SJCRH30 (cell line): ENCODE data around the gene PIK3R2. TPM values are rescaled to one million over a fixed set of nuclear protein-coding genes. Genes with fewer than 3 reads are reported as not detected.
"Not testable (repeated sequence)": the region's sequence is repeated elsewhere in the genome, so short reads cannot be mapped to it uniquely, and the experiment has no call there.

Experiments used
- DNase-seq, 2 experiments: peaks; one replicate each; pipeline ENCODE4 v3.0.0-alpha.2; 2015 to 2020
- H3K27ac ChIP-seq: fragments of 250-450 bp; sonication (Bioruptor Pico); 2 replicates; pipeline ENCODE4 v1.5.1; 2020; ENCODE audit warnings: mild to moderate bottlenecking, moderate library complexity
- H3K27me3 ChIP-seq: fragments of 250-450 bp; sonication (Bioruptor Pico); 2 replicates; pipeline ENCODE4 v1.5.1; 2020; ENCODE audit warnings: mild to moderate bottlenecking, moderate library complexity
- H3K36me3 ChIP-seq: fragments of 250-450 bp; sonication (Bioruptor Pico); 2 replicates; pipeline ENCODE4 v1.5.1; 2020; ENCODE audit warnings: mild to moderate bottlenecking, moderate library complexity
- H3K4me1 ChIP-seq: fragments of 250-450 bp; sonication (Bioruptor Pico); 2 replicates; pipeline ENCODE4 v1.5.1; 2020; ENCODE audit warnings: mild to moderate bottlenecking, moderate library complexity
- H3K4me3 ChIP-seq: fragments of 250-450 bp; sonication (Bioruptor Pico); 2 replicates; pipeline ENCODE4 v1.5.1; 2020; ENCODE audit warnings: mild to moderate bottlenecking, moderate library complexity
- H3K9me3 ChIP-seq: fragments of 250-450 bp; sonication (Bioruptor Pico); replicated peaks from 2 replicates; pipeline ENCODE4 v1.5.1; 2020; ENCODE audit warnings: mild to moderate bottlenecking, moderate library complexity
- total RNA-seq: library from RNA; depleted of rRNA; stranded (reverse); fragments of >200 nt; shearing (Covaris generic); gene quantifications from 2 replicates; pipeline ENCODE4 v1.2.3, GENCODE V29; 2014

PIK3R2 gene
- total RNA-seq, 1 experiment from 2014 or later: 35.0 TPM

GRCh38 chr19:18156268-18156667, 3.3 kb downstream of the PIK3R2 start:
- DNase-seq: no peak
- Histone ChIP-seq H3K4me1 (peaks cover 20% of the 10 kb centered on the region), H3K27ac (no peak overlapping the region), H3K9me3 (no peaks in the 10 kb centered on the region), H3K36me3 (no peaks in the 10 kb centered on the region), H3K27me3 (no peaks in the 10 kb centered on the region), H3K4me3 (no peak overlapping the region)

GRCh38 chr19:18156841-18157464, 4.0 kb downstream of the PIK3R2 start:
- peak; percentile 99 for DNase-seq
- Histone ChIP-seq H3K36me3 (no peaks in the 10 kb centered on the region), H3K9me3 (no peaks in the 10 kb centered on the region), H3K27ac (peak overlapping the region; percentile 86), H3K4me1 (peaks cover 14% of the 10 kb centered on the region), H3K4me3 (peak overlapping the region; percentile 21), H3K27me3 (no peaks in the 10 kb centered on the region)

GRCh38 chr19:18157465-18158063, 4.6 kb downstream of the PIK3R2 start:
- H3K4me3 ChIP-seq: peak overlapping the region; percentile 21
- peak overlapping the region; percentile 86 for H3K27ac ChIP-seq
- H3K36me3 ChIP-seq: peaks cover 6% of the 10 kb centered on the region
- no peaks in the 10 kb centered on the region for H3K9me3 ChIP-seq
- peaks cover 14% of the 10 kb centered on the region for H3K4me1 ChIP-seq
- H3K27me3 ChIP-seq: no peaks in the 10 kb centered on the region
- peak; percentile 98 for DNase-seq

- Histone ChIP-seq H3K4me1 (peaks cover 14% of the 10 kb centered on the region), H3K36me3 (peaks cover 10% of the 10 kb centered on the region), H3K27me3 (no peaks in the 10 kb centered on the region), H3K27ac (peak overlapping the region; percentile 86; the same call in 1 of the 2 replicates), H3K9me3 (no peaks in the 10 kb centered on the region), H3K4me3 (no peak overlapping the region)
- no peak for DNase-seq
Observed at GRCh38 chr19:18158467-18158866, 5.5 kb downstream of the PIK3R2 start.

- Histone ChIP-seq H3K36me3 (peaks cover 17% of the 10 kb centered on the region), H3K4me1 (peaks cover 14% of the 10 kb centered on the region)
- H3K27ac ChIP-seq, H3K9me3 ChIP-seq, H3K27me3 ChIP-seq, H3K4me3 ChIP-seq, DNase-seq: not testable (repeated sequence)
Observed at GRCh38 chr19:18159059-18159616, 6.2 kb downstream of the PIK3R2 start.

- Histone ChIP-seq H3K27ac (no peak overlapping the region), H3K9me3 (no peaks in the 10 kb centered on the region), H3K4me1 (peaks cover 14% of the 10 kb centered on the region), H3K27me3 (no peaks in the 10 kb centered on the region), H3K4me3 (no peak overlapping the region), H3K36me3 (peaks cover 22% of the 10 kb centered on the region)
- no peak for DNase-seq
Observed at GRCh38 chr19:18159810-18160209, 6.8 kb downstream of the PIK3R2 start.

GRCh38 chr19:18160493-18160970, 7.6 kb downstream of the PIK3R2 start:
- no peak overlapping the region; the same call in 1 of the 2 replicates for H3K27ac ChIP-seq
- H3K4me1 ChIP-seq: peaks cover 14% of the 10 kb centered on the region
- DNase-seq: no peak
- H3K4me3 ChIP-seq: peak overlapping the region; percentile 45
- no peaks in the 10 kb centered on the region for H3K27me3 ChIP-seq
- H3K36me3 ChIP-seq: peaks cover 28% of the 10 kb centered on the region
- no peaks in the 10 kb centered on the region for H3K9me3 ChIP-seq

- no peaks in the 10 kb centered on the region for H3K27me3 ChIP-seq
- peak; percentile 62 to 77 for DNase-seq
- no peak overlapping the region; the same call in 1 of the 2 replicates for H3K27ac ChIP-seq
- H3K4me1 ChIP-seq: peaks cover 14% of the 10 kb centered on the region
- H3K9me3 ChIP-seq: no peaks in the 10 kb centered on the region
- H3K4me3 ChIP-seq: peak overlapping the region; percentile 45
- H3K36me3 ChIP-seq: peaks cover 33% of the 10 kb centered on the region
Observed at GRCh38 chr19:18160971-18161635, 8.1 kb downstream of the PIK3R2 start.

GRCh38 chr19:18161636-18162002, 8.7 kb downstream of the PIK3R2 start:
- no peak for DNase-seq
- peaks cover 36% of the 10 kb centered on the region for H3K36me3 ChIP-seq
- no peaks in the 10 kb centered on the region for H3K27me3 ChIP-seq
- H3K9me3 ChIP-seq: no peaks in the 10 kb centered on the region
- H3K4me1 ChIP-seq: peaks cover 9% of the 10 kb centered on the region
- no peak overlapping the region for H3K4me3 ChIP-seq
- no peak overlapping the region for H3K27ac ChIP-seq

GRCh38 chr19:18164072-18164471, 11.1 kb downstream of the PIK3R2 start:
- Histone ChIP-seq H3K4me3 (no peak overlapping the region), H3K36me3 (peaks cover 57% of the 10 kb centered on the region), H3K9me3 (no peaks in the 10 kb centered on the region), H3K27me3 (no peaks in the 10 kb centered on the region), H3K4me1 (no peaks in the 10 kb centered on the region), H3K27ac (no peak overlapping the region)
- DNase-seq: no peak

- H3K9me3 ChIP-seq: no peaks in the 10 kb centered on the region
- no peaks in the 10 kb centered on the region for H3K27me3 ChIP-seq
- H3K36me3 ChIP-seq: peaks cover 61% of the 10 kb centered on the region
- DNase-seq: no peak
- no peak overlapping the region for H3K27ac ChIP-seq
- no peak overlapping the region for H3K4me3 ChIP-seq
- H3K4me1 ChIP-seq: no peaks in the 10 kb centered on the region
Observed at GRCh38 chr19:18165794-18166544, 13.0 kb downstream of the PIK3R2 start.

- Histone ChIP-seq H3K36me3 (peaks cover 61% of the 10 kb centered on the region), H3K4me3 (no peak overlapping the region), H3K27me3 (no peaks in the 10 kb centered on the region), H3K9me3 (no peaks in the 10 kb centered on the region), H3K4me1 (no peaks in the 10 kb centered on the region), H3K27ac (no peak overlapping the region)
- no peak for DNase-seq
Observed at GRCh38 chr19:18167011-18167410, 14.0 kb downstream of the PIK3R2 start.

GRCh38 chr19:18167975-18168645, 15.1 kb downstream of the PIK3R2 start:
- Histone ChIP-seq H3K4me3 (no peak overlapping the region), H3K27ac (no peak overlapping the region), H3K27me3 (no peaks in the 10 kb centered on the region), H3K9me3 (no peaks in the 10 kb centered on the region), H3K4me1 (no peaks in the 10 kb centered on the region), H3K36me3 (peaks cover 53% of the 10 kb centered on the region)
- peak; percentile 56 to 78 for DNase-seq
